Tibial nerve (tissue), 4 donors: Measurements from ENCODE around the gene PLD5. TPM values are rescaled to one million over a fixed set of nuclear protein-coding genes. Genes with fewer than 3 reads are reported as not detected.
"Not testable (repeated sequence)": the region's sequence is repeated elsewhere in the genome, so short reads cannot be mapped to it uniquely, and the experiment has no call there.

ENCODE experiments used
- DNase-seq, 2 donors: peaks; one replicate each; pipeline ENCODE4 v3.0.0-alpha.2; 2019; ENCODE audit warnings: low spot score in 2 of 2
- H3K27ac ChIP-seq, 4 donors: fragments of 200-600 bp; sonication (generic) in 3 of 4; one replicate each; pipeline ENCODE4 v1.5.1; 2017 to 2019; ENCODE audit warnings: mild to moderate bottlenecking in 1 of 4
- H3K27me3 ChIP-seq, 2 donors: fragments of 200-600 bp; sonication (generic) in 1 of 2; one replicate each; pipeline versions ENCODE4 v1.5.1 to v1.6.0; 2017 to 2019
- H3K36me3 ChIP-seq, 3 donors: fragments of 200-600 bp; sonication (generic); one replicate each; pipeline ENCODE4 v1.5.1; 2018 to 2019
- H3K4me1 ChIP-seq, 4 donors: fragments of 200-600 bp; sonication (generic) in 3 of 4; one replicate each; pipeline ENCODE4 v1.5.1; 2017 to 2019
- H3K4me3 ChIP-seq, 4 donors: fragments of 200-600 bp; sonication (generic) in 3 of 4; one replicate each; pipeline ENCODE4 v1.5.1; 2017 to 2019; ENCODE audit warnings: mild to moderate bottlenecking in 1 of 4, moderate library complexity in 1 of 4
- H3K9me3 ChIP-seq, 4 donors: fragments of 200-600 bp; sonication (generic) in 3 of 4; one replicate each; pipeline ENCODE4 v1.5.1; 2017 to 2019
- CTCF ChIP-seq, 5 experiments: fragments of 200-600 bp in 3 of 5; fragments of 450-650 bp in 2 of 5; sonication (generic) in 3 of 5; IDR thresholded peaks; one replicate each; pipeline ENCODE4 v1.5.1; 2016 to 2019; ENCODE audit warnings: antibody characterized with exemption in 5 of 5, mild to moderate bottlenecking in 3 of 5, moderate library complexity in 2 of 5
- EP300 ChIP-seq, 2 donors: sonication (generic); formaldehyde crosslinking; IDR thresholded peaks; one replicate each; pipeline ENCODE4 v1.6.1; 2017; ENCODE audit warnings: antibody characterized with exemption in 2 of 2, mild to moderate bottlenecking in 1 of 2
- POLR2A ChIP-seq, 2 donors: fragments of 450-650 bp; IDR thresholded peaks; one replicate each; pipeline ENCODE4 v1.6.1; 2017; ENCODE audit warnings: antibody characterized with exemption in 2 of 2, mild to moderate bottlenecking in 2 of 2, moderate library complexity in 2 of 2
- WGBS, 2 donors: methylation state at CpG; one replicate each; pipeline ENCODE4 v1.1.5; 2018; 5-methylcytosine and 5-hydroxymethylcytosine counted together
- total RNA-seq, 4 donors: library from RNA; depleted of rRNA; stranded (reverse); fragments of >200 nt; gene quantifications; one replicate each; pipeline ENCODE4 v1.1.0, GENCODE V29; 2016

Gene PLD5
- total RNA-seq, 4 donors from 2014 or later, result 0.21 to 0.59 TPM; not detected in 2

- TF ChIP-seq POLR2A (IDR thresholded peaks at IDR 0.05), result no peak
- TF ChIP-seq EP300 (IDR thresholded peaks at IDR 0.05), result no peak
- TF ChIP-seq CTCF (IDR thresholded peaks at IDR 0.05), result no peak
- no peaks in the 10 kb centered on the region for H3K4me1 ChIP-seq
- no peak overlapping the region for H3K4me3 ChIP-seq
- H3K27ac ChIP-seq, result no peak overlapping the region
- no peak for DNase-seq
- no peaks in the 10 kb centered on the region for H3K9me3 ChIP-seq
- 79 to 82% methylated on average over 1 of the region's 1 CpG for WGBS, 2 donors
- H3K27me3 ChIP-seq, result no peaks in the 10 kb centered on the region
- no peaks in the 10 kb centered on the region for H3K36me3 ChIP-seq
These were observed 174.9 kb downstream of the PLD5 start for GRCh38 chr1:242349636-242350035.

DNA sequence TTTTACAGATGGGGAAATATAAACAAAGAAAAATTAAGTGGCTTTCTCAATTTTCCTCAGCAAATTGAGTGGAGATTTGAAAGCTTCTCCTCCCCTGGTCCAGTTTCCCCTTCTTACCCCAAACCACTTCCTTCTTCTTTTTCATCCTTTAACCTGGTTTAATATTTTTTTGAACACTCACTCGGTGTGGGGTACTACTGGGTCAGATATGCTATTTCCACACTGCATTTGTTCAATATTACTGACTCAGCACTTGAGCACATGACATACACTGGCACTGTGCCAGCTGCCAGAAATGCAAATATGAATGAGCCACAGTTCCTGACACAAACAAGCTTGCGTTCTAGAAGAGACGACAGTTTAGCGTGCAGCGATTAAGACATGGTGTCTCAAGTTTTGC, 193.6 kb downstream of the PLD5 start:
- not testable (repeated sequence) for H3K4me1 ChIP-seq, H3K27me3 ChIP-seq, H3K36me3 ChIP-seq, H3K9me3 ChIP-seq, H3K4me3 ChIP-seq, DNase-seq, H3K27ac ChIP-seq
- 33 to 39% methylated on average over 5 of the region's 5 CpGs for WGBS, 2 donors

DNA sequence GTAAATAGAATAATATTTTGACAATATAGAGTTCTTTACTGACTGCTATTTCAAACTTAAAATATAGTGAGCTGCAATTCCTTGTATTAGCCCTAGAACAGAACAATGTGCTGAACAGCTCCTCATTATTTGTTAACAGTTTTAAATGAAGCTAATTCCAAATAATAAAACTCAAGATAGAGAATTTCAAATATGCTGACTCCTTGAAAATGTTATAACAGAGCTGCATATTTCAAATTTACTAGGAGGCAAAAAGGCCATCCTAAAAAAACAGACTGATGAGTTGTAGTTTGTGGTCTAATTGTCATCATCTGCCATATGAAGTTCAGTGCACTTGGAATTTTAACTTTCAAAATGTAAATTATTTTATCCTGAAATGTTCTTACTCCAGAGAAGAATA, 197.1 kb downstream of the PLD5 start:
- H3K4me3 ChIP-seq, H3K27ac ChIP-seq, H3K27me3 ChIP-seq, H3K36me3 ChIP-seq, DNase-seq, H3K4me1 ChIP-seq, H3K9me3 ChIP-seq: not testable (repeated sequence)

DNA sequence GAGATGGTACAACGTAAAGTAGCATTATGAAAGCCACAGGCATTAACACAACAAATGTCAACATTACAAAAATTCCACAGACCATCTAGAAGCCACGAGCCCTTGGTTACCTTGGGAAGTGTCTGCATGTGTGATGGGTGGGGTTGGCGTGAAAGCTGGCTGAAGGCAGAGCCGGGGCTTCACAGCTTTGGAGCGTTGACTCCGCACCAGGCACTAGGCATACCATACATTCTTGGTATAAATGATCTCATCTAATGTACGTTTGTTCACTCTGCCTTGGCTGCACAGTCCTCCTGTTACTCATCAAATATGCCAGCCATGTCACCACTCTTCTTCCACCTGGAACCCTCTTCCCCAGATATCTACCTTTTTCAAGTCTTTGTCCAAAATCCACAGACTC, 202.5 kb downstream of the PLD5 start:
- H3K4me1 ChIP-seq, H3K27me3 ChIP-seq, H3K27ac ChIP-seq, DNase-seq, H3K9me3 ChIP-seq, H3K4me3 ChIP-seq, H3K36me3 ChIP-seq: not testable (repeated sequence)
- 53 to 61% methylated on average over 7 of the region's 7 CpGs for WGBS, 2 donors

- H3K27me3 ChIP-seq, result no peaks in the 10 kb centered on the region
- no peaks in the 10 kb centered on the region for H3K36me3 ChIP-seq
- no peak overlapping the region for H3K27ac ChIP-seq
- no peaks in the 10 kb centered on the region for H3K9me3 ChIP-seq
- H3K4me1 ChIP-seq, result no peaks in the 10 kb centered on the region
- no peak for DNase-seq
- no peak overlapping the region for H3K4me3 ChIP-seq
- no peak for TF ChIP-seq POLR2A (IDR thresholded peaks at IDR 0.05)
- WGBS, 2 donors, result 82 to 85% methylated on average over 10 of the region's 10 CpGs
These were observed 206.4 kb downstream of the PLD5 start for GRCh38 chr1:242318140-242318539.

DNA sequence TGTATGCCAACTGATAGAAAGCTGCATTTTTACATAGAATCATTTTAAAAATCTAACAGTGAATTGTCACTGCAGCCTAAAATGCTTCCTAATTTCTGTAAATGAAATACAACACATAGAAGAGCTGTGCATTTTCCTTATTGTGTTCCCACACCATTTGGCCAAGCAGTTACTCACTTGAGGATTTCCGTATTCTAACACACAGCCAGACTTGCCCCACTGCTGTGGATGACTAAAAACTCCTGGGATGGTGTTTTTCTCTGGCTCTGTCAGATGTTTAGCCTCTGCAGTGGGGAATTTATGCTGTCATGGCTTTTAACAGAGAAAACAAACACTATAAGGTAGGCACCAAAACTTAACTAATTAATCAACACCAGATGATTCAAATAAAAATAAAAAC, 209.6 kb downstream of the PLD5 start:
- not testable (repeated sequence) for H3K9me3 ChIP-seq, H3K4me1 ChIP-seq, H3K27ac ChIP-seq, H3K4me3 ChIP-seq, H3K27me3 ChIP-seq, DNase-seq, H3K36me3 ChIP-seq
- WGBS, 2 donors, result 65 to 83% methylated on average over 1 of the region's 1 CpG

DNA sequence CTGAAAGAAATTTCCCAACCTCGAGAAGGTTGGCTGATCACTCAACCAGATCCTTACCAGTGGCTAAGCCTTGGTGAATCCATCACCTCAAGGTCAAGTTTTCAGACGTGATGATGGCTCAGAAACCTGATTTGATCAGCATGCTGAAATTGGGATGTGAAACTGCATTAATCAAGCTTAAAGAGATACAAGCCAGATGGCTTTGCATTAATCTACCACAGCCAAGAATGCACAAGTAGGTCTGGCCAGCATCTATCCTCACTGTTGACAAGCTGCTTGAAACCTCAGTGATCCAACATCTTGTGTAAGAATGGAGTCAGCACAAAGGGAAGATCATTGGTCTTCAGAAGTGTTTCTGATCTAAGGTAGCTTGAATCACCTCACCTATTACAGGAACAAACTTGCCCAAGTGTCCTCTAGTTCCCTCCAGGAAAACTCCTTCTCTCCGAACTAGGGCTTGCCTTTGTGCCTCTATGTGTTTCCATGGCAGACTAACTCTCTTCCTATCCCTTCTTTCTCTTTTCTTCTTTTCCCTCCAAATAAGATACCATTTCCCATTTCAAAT, 210.3 kb downstream of the PLD5 start:
- WGBS, 2 donors, result 71 to 72% methylated on average over 3 of the region's 3 CpGs
- not testable (repeated sequence) for DNase-seq, H3K27me3 ChIP-seq, H3K36me3 ChIP-seq, H3K4me3 ChIP-seq, H3K27ac ChIP-seq, H3K4me1 ChIP-seq, H3K9me3 ChIP-seq

- 50 to 62% methylated on average over 7 of the region's 7 CpGs for WGBS, 2 donors
- not testable (repeated sequence) for H3K9me3 ChIP-seq, H3K27me3 ChIP-seq, H3K27ac ChIP-seq, DNase-seq, H3K4me1 ChIP-seq, H3K4me3 ChIP-seq, H3K36me3 ChIP-seq
These were observed 215.8 kb downstream of the PLD5 start for GRCh38 chr1:242308681-242309080.

DNA sequence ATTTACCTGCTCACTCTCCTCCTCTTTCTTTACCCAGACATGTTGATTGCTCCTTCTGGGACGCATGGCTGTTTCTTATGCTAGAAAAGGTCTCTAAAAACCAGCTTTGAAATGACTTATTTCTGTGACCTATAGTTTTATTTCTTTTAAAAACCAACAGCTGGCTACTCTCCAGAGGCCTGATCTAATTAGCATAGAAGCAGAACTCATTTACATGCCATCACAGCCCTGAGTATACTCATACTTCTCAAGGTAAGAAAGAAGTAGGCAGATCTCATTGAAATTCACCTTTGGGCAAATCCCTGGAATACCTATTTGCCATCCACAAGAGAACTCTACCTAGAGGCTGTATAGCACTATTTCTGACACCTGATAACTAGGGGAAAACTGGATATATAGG, 230.7 kb downstream of the PLD5 start:
- not testable (repeated sequence) for H3K4me3 ChIP-seq, H3K36me3 ChIP-seq, H3K9me3 ChIP-seq, H3K4me1 ChIP-seq, H3K27me3 ChIP-seq, H3K27ac ChIP-seq, DNase-seq
- WGBS, 2 donors, result 68 to 81% methylated on average over 1 of the region's 1 CpG

DNA sequence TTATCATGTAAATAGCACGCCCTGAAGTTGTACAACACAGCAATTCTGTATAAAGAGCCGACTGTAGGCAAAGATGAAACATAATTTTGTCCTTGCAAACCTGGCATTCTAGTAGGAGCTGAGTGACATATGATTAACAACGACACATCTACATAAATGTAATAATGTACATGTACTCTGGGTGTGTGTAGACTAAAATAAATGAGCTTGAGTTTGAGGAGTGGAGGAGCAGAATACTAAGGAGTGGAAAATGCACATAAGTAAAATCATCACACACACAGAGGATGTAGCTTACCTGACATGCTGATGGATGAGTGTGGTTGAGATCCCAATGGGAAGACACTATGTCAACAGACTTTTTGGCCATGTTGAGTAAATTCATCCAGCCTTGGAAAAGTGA, 236.4 kb downstream of the PLD5 start:
- not testable (repeated sequence) for H3K4me3 ChIP-seq, H3K36me3 ChIP-seq

DNA sequence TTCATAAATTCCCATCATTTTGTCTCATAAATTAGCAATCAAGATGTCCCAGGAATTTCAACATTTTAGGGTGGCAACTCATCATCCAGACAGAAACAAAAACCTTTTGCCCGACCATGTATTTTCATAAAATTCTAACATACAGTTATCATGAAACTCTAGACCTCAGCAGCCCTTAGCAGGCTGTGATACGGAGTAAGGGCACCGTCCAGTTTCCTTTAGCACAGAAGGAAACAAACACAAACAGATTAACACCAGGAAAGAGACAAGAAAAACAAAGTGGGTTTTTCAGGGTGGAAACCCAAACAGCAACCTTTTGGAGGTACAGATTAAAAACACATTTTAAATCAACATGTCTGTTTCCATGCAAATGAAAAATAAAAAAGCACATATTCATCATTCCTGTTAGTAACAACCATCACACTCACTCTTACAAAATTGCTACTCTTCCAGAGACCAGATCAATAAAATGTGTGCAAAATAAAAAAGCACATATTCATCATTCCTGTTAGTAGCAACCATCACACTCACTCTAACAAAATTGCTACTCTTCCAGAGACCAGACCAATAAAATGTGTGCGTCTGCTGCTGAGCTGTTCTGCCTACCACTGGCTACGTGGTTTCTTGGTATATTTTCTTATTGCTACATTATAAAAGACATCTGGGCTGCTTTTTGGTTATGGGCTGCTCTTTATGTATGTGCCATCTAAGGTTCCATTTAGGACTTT, 241.6 kb downstream of the PLD5 start:
- H3K4me1 ChIP-seq, H3K4me3 ChIP-seq, H3K27me3 ChIP-seq, H3K27ac ChIP-seq, DNase-seq, H3K36me3 ChIP-seq, H3K9me3 ChIP-seq: not testable (repeated sequence)
- 40 to 67% methylated on average over 5 of the region's 5 CpGs for WGBS, 2 donors

More for the DNA sequence above, 236.4 kb downstream of the PLD5 start:
- not testable (repeated sequence) for H3K9me3 ChIP-seq, H3K27me3 ChIP-seq, H3K4me1 ChIP-seq, H3K27ac ChIP-seq, DNase-seq
- WGBS, 2 donors, result 63 to 91% methylated on average over 3 of the region's 3 CpGs

GRCh38 chr1:242278406-242278805, 246.1 kb downstream of the PLD5 start:
- WGBS, 2 donors, result 72% methylated on average over 3 of the region's 3 CpGs
- not testable (repeated sequence) for H3K4me3 ChIP-seq, H3K9me3 ChIP-seq, H3K27me3 ChIP-seq, DNase-seq, H3K27ac ChIP-seq, H3K36me3 ChIP-seq, H3K4me1 ChIP-seq

DNA sequence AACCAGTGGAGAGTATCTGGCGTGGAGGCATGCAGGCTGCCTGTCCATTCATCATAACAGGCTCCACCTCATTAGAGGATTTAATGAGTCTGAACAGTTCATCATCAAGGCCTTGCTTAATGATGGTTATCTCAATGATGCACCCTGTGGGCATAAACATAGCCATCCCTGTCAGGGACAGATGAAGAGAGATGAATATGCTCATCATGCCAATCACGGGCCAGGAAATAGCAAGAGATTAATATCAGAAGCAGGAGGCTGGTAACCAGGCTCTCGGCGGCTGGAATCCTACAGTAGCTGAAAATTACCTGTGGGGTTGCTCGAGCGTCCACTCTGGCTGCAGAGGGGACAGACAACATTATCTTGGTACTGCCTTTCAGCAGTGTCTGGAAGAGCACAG, 247.7 kb downstream of the PLD5 start:
- not testable (repeated sequence) for DNase-seq, H3K36me3 ChIP-seq, H3K9me3 ChIP-seq, H3K4me1 ChIP-seq, H3K4me3 ChIP-seq, H3K27me3 ChIP-seq, H3K27ac ChIP-seq
- 84 to 92% methylated on average over 6 of the region's 6 CpGs for WGBS, 2 donors
